ENCODE results near the gene THOC3. TPM values are rescaled to one million over a fixed set of nuclear protein-coding genes. Genes with fewer than 3 reads are reported as not detected.
"Not testable (repeated sequence)": the region's sequence is repeated elsewhere in the genome, so short reads cannot be mapped to it uniquely, and the experiment has no call there.

Gene THOC3
- total and polyA plus RNA-seq, 2 of the 8 experiments (the other 6 are each of a cell fraction or from before 2014, with no cell fraction given) = 60.2 to 82.7 TPM

- H3K79me2 ChIP-seq (ENCODE audit: control insufficient read depth in 1 of 2, insufficient read depth in 2 of 2, low read length in 2 of 2); H3K36me3 ChIP-seq (ENCODE audit: control insufficient read depth in 2 of 4, insufficient read depth in 4 of 4, low read length in 3 of 4); H3K9ac ChIP-seq (replicated peaks in 1 of 4; ENCODE audit: extremely low read depth in 1 of 4, low read depth in 3 of 4, low read length in 3 of 4); FAIRE-seq; H3K23ac ChIP-seq (ENCODE audit: insufficient read length); H3K4me2 ChIP-seq (ENCODE audit: insufficient read depth in 1 of 2, low read depth in 2 of 2, low read length in 2 of 2); H3K27me3 ChIP-seq (replicated peaks in 1 of 4; ENCODE audit: control insufficient read depth in 3 of 4, extremely low read depth in 1 of 4, insufficient read depth in 3 of 4, low read length in 3 of 4); H2AFZ ChIP-seq (ENCODE audit: low read length); H3K9me3 ChIP-seq (ENCODE audit: insufficient read depth in 2 of 2, low read depth in 1 of 2, low read length in 1 of 2); H2BK120ac ChIP-seq (replicated peaks; ENCODE audit: low read depth, low read length); H4K20me1 ChIP-seq (replicated peaks in 1 of 2; ENCODE audit: control insufficient read depth in 1 of 2, insufficient read depth in 2 of 2, low read length in 2 of 2); H4K8ac ChIP-seq (ENCODE audit: extremely low read depth, insufficient read depth, low read length); DNase-seq (ENCODE audit: low read depth in 1 of 2, low spot score in 2 of 2); H2BK20ac ChIP-seq (ENCODE audit: low read length); H3K18ac ChIP-seq (ENCODE audit: extremely low read depth, low read length); H2BK5ac ChIP-seq (ENCODE audit: low read depth, low read length); H3K14ac ChIP-seq (ENCODE audit: insufficient read length); H3K4ac ChIP-seq (replicated peaks; ENCODE audit: insufficient read length, low read depth, low read length); H4K5ac ChIP-seq (ENCODE audit: insufficient read length, low read depth, low read length); H3K79me1 ChIP-seq (ENCODE audit: low read depth, low read length); H2BK15ac ChIP-seq (ENCODE audit: low read length); H4K91ac ChIP-seq (replicated peaks; ENCODE audit: insufficient read length, low read length); H3K56ac ChIP-seq (replicated peaks; ENCODE audit: insufficient read length, low read depth, low read length); H2AK5ac ChIP-seq (ENCODE audit: low read depth, low read length); H2BK12ac ChIP-seq (ENCODE audit: low read depth, low read length); H3K27ac ChIP-seq (ENCODE audit: low read depth, low read length); H3K4me1 ChIP-seq (replicated peaks in 1 of 4; ENCODE audit: control insufficient read depth in 3 of 4, insufficient read depth in 4 of 4, low read length in 3 of 4); POLR2A ChIA-PET (ENCODE audit: partially characterized antibody); CTCF ChIA-PET (ENCODE audit: partially characterized antibody); H3K4me3 ChIP-seq (ENCODE audit: extremely low read depth in 1 of 4, insufficient read depth in 2 of 4, low read depth in 3 of 4, low read length in 4 of 4); H3K23me2 ChIP-seq (ENCODE audit: low read depth, low read length): not testable (repeated sequence)
- WGBS, 2 experiments (ENCODE audit: extremely low coverage in 1 of 2, insufficient coverage in 1 of 2, insufficient read length in 1 of 2, insufficient replicate concordance in 2 of 2, low coverage in 1 of 2, low lambda C conversion rate in 2 of 2, missing lambda C conversion rate in 1 of 2) = no CpG with 5 or more reads among the region's 4 CpGs
Observed at GRCh38 chr5:176007220-176007619, 39.1 kb upstream of the THOC3 start.

GRCh38 chr5:176006819-176007218, 38.7 kb upstream of the THOC3 start:
- H3K27ac ChIP-seq (ENCODE audit: low read depth, low read length); FAIRE-seq; H2BK5ac ChIP-seq (ENCODE audit: low read depth, low read length); H4K5ac ChIP-seq (ENCODE audit: insufficient read length, low read depth, low read length); H3K79me1 ChIP-seq (ENCODE audit: low read depth, low read length); H2AFZ ChIP-seq (ENCODE audit: low read length); H3K14ac ChIP-seq (ENCODE audit: insufficient read length); CTCF ChIA-PET (ENCODE audit: partially characterized antibody); H3K4me2 ChIP-seq (ENCODE audit: insufficient read depth in 1 of 2, low read depth in 2 of 2, low read length in 2 of 2); H2BK20ac ChIP-seq (ENCODE audit: low read length); H3K4me3 ChIP-seq (ENCODE audit: extremely low read depth in 1 of 4, insufficient read depth in 2 of 4, low read depth in 3 of 4, low read length in 4 of 4); H2BK12ac ChIP-seq (ENCODE audit: low read depth, low read length); POLR2A ChIA-PET (ENCODE audit: partially characterized antibody); H3K79me2 ChIP-seq (ENCODE audit: control insufficient read depth in 1 of 2, insufficient read depth in 2 of 2, low read length in 2 of 2); H3K4me1 ChIP-seq (replicated peaks in 1 of 4; ENCODE audit: control insufficient read depth in 3 of 4, insufficient read depth in 4 of 4, low read length in 3 of 4); H4K8ac ChIP-seq (ENCODE audit: extremely low read depth, insufficient read depth, low read length); H3K56ac ChIP-seq (replicated peaks; ENCODE audit: insufficient read length, low read depth, low read length); H2AK5ac ChIP-seq (ENCODE audit: low read depth, low read length); DNase-seq (ENCODE audit: low read depth in 1 of 2, low spot score in 2 of 2); H4K20me1 ChIP-seq (replicated peaks in 1 of 2; ENCODE audit: control insufficient read depth in 1 of 2, insufficient read depth in 2 of 2, low read length in 2 of 2); H3K23ac ChIP-seq (ENCODE audit: insufficient read length); H3K27me3 ChIP-seq (replicated peaks in 1 of 4; ENCODE audit: control insufficient read depth in 3 of 4, extremely low read depth in 1 of 4, insufficient read depth in 3 of 4, low read length in 3 of 4); H3K9ac ChIP-seq (replicated peaks in 1 of 4; ENCODE audit: extremely low read depth in 1 of 4, low read depth in 3 of 4, low read length in 3 of 4); H3K4ac ChIP-seq (replicated peaks; ENCODE audit: insufficient read length, low read depth, low read length); H4K91ac ChIP-seq (replicated peaks; ENCODE audit: insufficient read length, low read length); H2BK120ac ChIP-seq (replicated peaks; ENCODE audit: low read depth, low read length); H2BK15ac ChIP-seq (ENCODE audit: low read length); H3K23me2 ChIP-seq (ENCODE audit: low read depth, low read length); H3K36me3 ChIP-seq (ENCODE audit: control insufficient read depth in 2 of 4, insufficient read depth in 4 of 4, low read length in 3 of 4); H3K18ac ChIP-seq (ENCODE audit: extremely low read depth, low read length); H3K9me3 ChIP-seq (ENCODE audit: insufficient read depth in 2 of 2, low read depth in 1 of 2, low read length in 1 of 2): not testable (repeated sequence)
- 88% methylated on average over 9 of the region's 13 CpGs; no CpG with 5 or more reads in 1 of the 2 experiments for WGBS, 2 experiments (ENCODE audit: extremely low coverage in 1 of 2, insufficient coverage in 1 of 2, insufficient read length in 1 of 2, insufficient replicate concordance in 2 of 2, low coverage in 1 of 2, low lambda C conversion rate in 2 of 2, missing lambda C conversion rate in 1 of 2)
